HUES64 (cell line): Measurements from ENCODE around the gene TRAPPC8.
"Not testable (repeated sequence)": the region's sequence is repeated elsewhere in the genome, so short reads cannot be mapped to it uniquely, and the experiment has no call there.

ENCODE experiments used
- H3K27ac ChIP-seq: 2 replicates; pipeline ENCODE4 v1.7.0; 2013; ENCODE audit warnings: low read depth, low read length, inconsistent platforms
- H3K27me3 ChIP-seq: 2 replicates; pipeline ENCODE4 v1.6.1; 2013; ENCODE audit warnings: mild to moderate bottlenecking, low read length; ENCODE audit not compliant: insufficient read depth
- H3K36me3 ChIP-seq: 2 replicates; pipeline ENCODE4 v1.6.1; 2013; ENCODE audit warnings: mild to moderate bottlenecking, low read length; ENCODE audit not compliant: insufficient read depth
- H3K4me1 ChIP-seq: 2 replicates; pipeline ENCODE4 v1.6.1; 2013; ENCODE audit warnings: mild to moderate bottlenecking, low read length, moderate library complexity; ENCODE audit not compliant: insufficient read depth
- H3K4me3 ChIP-seq: 2 replicates; pipeline ENCODE4 v1.5.1; 2013; ENCODE audit warnings: mild to moderate bottlenecking, low read length, moderate library complexity
- H3K9ac ChIP-seq: 2 replicates; pipeline ENCODE4 v1.6.1; 2013; ENCODE audit warnings: mild to moderate bottlenecking, low read depth, low read length
- H3K9me3 ChIP-seq: 2 replicates; pipeline ENCODE4 v1.6.1; 2013; ENCODE audit warnings: low read depth, low read length; ENCODE audit not compliant: insufficient read depth
- WGBS: fragments of 150-250, 120-280 bp; methylation state at CpG from one replicate; pipeline ENCODE4 v1.1.7; 2013; ENCODE audit warnings: missing lambda C conversion rate; 5-methylcytosine and 5-hydroxymethylcytosine counted together

TRAPPC8 gene

DNA sequence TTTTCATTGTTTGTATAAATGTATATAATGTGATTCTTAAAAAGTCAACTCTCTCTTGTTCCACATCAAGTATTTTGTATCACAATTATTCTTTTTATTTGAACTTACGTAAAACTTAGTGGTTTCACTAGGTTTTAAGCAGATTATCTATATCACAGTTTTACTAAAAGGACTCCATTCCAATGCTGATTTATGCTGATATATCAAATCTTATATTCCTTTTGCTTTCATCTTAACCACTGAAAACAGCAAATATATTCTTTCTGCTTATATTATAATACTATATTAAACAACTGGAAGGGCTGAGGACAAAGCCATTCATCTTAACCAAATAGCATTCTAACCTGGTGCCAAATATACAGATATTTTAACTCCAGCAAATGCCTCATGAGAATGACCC is 24.2 kb downstream of the TRAPPC8 start:
- no peak overlapping the region for H3K4me3 ChIP-seq
- H3K4me1 ChIP-seq: no peaks in the 10 kb centered on the region
- H3K36me3 ChIP-seq: peaks cover 65% of the 10 kb centered on the region
- WGBS: 100% methylated on average over 1 of the region's 1 CpG
- no peaks in the 10 kb centered on the region for H3K9me3 ChIP-seq
- no peaks in the 10 kb centered on the region for H3K27me3 ChIP-seq
- H3K9ac ChIP-seq: no peak overlapping the region
- no peak overlapping the region for H3K27ac ChIP-seq

DNA sequence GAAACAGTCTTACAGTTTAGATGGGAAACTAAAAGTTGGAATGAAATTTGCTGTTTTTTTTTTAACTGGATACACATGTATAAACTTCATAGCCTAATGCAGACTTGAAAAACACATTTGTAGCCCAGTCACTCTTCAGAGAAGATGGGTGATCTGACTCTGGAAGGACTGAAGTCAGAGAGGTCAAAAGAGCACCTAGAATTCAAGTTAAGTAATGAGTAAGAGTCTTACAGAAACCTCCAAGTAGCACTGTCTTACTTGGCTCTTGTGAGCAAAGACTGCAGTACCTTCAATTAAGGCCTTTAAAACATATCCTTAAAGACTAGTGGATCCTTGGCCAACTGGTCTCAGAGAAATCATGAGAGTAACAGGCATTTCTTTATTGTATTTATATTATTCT is 41.9 kb downstream of the TRAPPC8 start:
- Histone ChIP-seq H3K9me3 (no peaks in the 10 kb centered on the region), H3K27ac (no peak overlapping the region), H3K4me1 (no peaks in the 10 kb centered on the region), H3K9ac (no peak overlapping the region), H3K4me3 (no peak overlapping the region), H3K36me3 (peaks cover 95% of the 10 kb centered on the region), H3K27me3 (no peaks in the 10 kb centered on the region)

DNA sequence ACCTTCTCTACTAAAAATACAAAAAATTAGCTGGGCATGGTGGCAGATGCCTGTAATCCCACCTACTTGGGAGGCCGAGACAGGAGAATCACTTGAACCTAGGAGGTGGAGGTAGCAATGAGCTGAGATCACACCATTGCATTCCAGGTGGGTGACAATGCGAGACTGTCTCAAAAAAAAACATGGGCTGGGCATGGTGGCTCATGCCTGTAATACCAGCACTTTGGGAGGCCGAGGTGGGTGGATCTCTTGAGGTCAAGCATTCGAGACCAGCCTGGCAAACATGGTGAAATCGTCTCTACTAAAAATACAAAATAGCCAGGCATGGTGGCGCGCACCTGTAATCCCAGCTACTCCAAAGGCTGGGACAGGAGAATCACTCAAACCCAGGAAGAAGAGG is 43.2 kb downstream of the TRAPPC8 start:
- not testable (repeated sequence) for H3K9me3 ChIP-seq, H3K27ac ChIP-seq, H3K9ac ChIP-seq, H3K4me1 ChIP-seq, H3K27me3 ChIP-seq, H3K4me3 ChIP-seq
- 95% methylated on average over 7 of the region's 7 CpGs for WGBS
- peaks cover 95% of the 10 kb centered on the region for H3K36me3 ChIP-seq

DNA sequence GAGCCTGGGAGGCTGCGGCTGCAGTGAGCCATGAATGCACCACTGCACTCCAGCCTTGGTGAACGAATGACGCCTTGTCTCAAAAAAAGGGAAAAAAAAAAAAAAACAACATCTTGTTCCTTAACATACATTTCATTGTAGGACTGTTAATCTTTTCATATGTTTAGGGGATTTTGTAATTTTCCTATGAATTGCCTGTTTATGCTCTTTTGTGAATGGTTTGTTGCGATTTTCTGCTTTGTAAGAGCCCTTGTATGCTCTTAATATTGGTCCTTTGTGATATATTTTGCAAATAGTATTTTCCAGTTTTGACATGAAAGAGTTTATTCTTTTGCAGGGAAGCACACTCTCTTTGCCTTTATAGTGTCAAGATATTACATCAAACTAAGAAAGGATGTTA is 50.0 kb downstream of the TRAPPC8 start:
- Histone ChIP-seq H3K27me3 (no peaks in the 10 kb centered on the region), H3K9me3 (no peaks in the 10 kb centered on the region), H3K4me1 (no peaks in the 10 kb centered on the region), H3K36me3 (peaks cover 94% of the 10 kb centered on the region), H3K4me3 (no peak overlapping the region), H3K27ac (no peak overlapping the region), H3K9ac (no peak overlapping the region)
- 90% methylated on average over 2 of the region's 4 CpGs for WGBS

DNA sequence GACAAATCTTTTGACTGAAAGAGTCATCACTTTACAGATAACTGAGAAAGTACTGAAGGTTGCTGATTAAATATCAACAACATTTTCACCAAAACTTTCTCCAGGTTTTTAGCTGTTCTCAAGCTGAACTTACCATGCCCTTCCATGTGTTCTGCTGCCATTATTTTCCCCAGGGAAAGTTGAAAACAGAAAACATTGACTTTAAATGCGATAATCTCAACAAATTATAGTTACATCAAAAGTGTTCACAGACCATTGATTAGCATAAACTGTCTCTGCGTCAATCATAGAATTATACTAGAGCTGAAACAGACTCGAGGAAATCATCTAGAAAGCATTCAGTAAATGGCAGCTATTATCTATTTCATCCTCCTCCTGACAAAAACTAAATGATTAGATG is 51.4 kb downstream of the TRAPPC8 start:
- no peak overlapping the region for H3K27ac ChIP-seq
- peaks cover 91% of the 10 kb centered on the region for H3K36me3 ChIP-seq
- no peaks in the 10 kb centered on the region for H3K27me3 ChIP-seq
- no peaks in the 10 kb centered on the region for H3K9me3 ChIP-seq
- no peaks in the 10 kb centered on the region for H3K4me1 ChIP-seq
- no peak overlapping the region for H3K9ac ChIP-seq
- WGBS: 96% methylated on average over 3 of the region's 3 CpGs
- H3K4me3 ChIP-seq: no peak overlapping the region

DNA sequence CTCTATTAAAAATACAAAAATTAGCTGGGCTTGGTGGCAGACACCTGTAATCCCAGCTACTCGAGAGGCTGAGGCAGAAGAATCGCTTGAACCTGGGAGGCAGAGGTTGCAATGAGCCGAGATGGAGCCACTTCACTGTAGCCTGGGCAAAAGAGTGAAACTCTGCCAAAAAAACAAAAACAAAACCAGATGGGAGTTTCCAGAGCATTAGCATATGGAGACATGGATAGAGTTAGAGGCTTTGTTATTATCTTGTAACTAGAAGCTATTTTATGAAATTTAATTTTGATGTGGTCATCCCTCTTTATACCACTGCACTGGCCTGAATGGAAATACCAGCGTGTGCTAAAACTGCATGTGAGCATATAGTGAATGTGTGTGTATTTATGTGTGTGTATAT is 58.9 kb downstream of the TRAPPC8 start:
- Histone ChIP-seq H3K27ac (no peak overlapping the region), H3K4me3 (no peak overlapping the region), H3K9me3 (peaks cover 5% of the 10 kb centered on the region; the same call in 1 of the 2 replicates), H3K4me1 (no peaks in the 10 kb centered on the region), H3K27me3 (no peaks in the 10 kb centered on the region), H3K9ac (no peak overlapping the region), H3K36me3 (peaks cover 63% of the 10 kb centered on the region)
- WGBS: 96% methylated on average over 4 of the region's 4 CpGs

DNA sequence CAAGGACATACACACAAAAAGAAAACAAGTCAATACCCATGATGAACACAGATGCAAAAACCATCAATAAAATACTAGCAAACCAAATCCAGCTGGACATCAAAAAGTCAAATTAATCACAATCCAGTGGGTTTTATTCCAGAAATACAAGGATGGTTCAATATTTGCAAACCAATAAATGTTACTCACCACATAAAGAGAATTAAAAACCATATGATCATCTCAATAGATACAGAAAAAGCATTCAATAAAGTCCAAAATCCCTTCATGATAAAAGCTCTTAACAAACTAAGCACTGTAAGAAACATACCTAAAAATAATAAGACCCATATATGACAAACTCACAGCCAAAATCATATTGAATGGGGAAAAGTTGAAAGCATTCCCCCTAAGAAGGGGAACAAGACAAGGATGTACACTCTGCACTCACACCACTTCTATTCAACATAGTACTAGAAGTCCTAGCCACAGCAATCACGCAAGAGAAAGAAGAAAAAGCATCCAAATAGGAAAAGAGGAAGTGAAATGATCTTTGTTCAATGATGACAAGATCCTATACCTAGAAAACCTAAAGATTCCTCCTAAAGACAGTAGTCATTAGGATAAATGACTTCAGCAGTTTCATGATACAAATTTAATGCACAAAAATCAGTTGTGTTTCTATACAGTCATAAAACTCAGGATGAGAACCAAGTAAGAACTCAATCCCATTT is 62.6 kb downstream of the TRAPPC8 start:
- no peak overlapping the region for H3K27ac ChIP-seq
- peaks cover 66% of the 10 kb centered on the region for H3K36me3 ChIP-seq
- no CpG with 5 or more reads among the region's 1 CpG for WGBS
- H3K4me1 ChIP-seq: no peaks in the 10 kb centered on the region
- H3K9me3 ChIP-seq: peaks cover 5% of the 10 kb centered on the region; the same call in 1 of the 2 replicates
- no peaks in the 10 kb centered on the region for H3K27me3 ChIP-seq
- H3K4me3 ChIP-seq: no peak overlapping the region
- H3K9ac ChIP-seq: no peak overlapping the region

DNA sequence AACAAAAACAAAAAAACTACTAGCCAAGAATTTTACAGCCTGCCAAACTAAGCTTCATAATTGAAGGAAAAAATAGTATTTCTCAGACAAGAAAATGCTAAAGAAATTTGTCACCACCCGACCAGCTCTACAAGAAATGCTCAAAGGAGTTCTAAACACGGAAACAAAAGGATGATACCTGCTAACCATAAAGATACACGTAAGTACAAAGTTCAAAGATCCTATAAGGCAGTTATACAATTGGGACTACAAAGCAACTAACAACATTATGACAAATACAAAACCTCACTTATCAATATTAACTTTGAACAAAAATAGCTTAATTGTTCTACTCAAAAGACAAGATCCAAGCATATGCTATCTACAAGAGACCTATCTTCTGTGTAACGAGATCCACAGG is 64.6 kb downstream of the TRAPPC8 start:
- H3K27ac ChIP-seq: no peak overlapping the region
- no peak overlapping the region for H3K4me3 ChIP-seq
- H3K36me3 ChIP-seq: peaks cover 71% of the 10 kb centered on the region
- H3K9ac ChIP-seq: no peak overlapping the region
- no peaks in the 10 kb centered on the region for H3K4me1 ChIP-seq
- H3K27me3 ChIP-seq: no peaks in the 10 kb centered on the region
- peaks cover 5% of the 10 kb centered on the region; the same call in 1 of the 2 replicates for H3K9me3 ChIP-seq
- WGBS: 96% methylated on average over 4 of the region's 4 CpGs

DNA sequence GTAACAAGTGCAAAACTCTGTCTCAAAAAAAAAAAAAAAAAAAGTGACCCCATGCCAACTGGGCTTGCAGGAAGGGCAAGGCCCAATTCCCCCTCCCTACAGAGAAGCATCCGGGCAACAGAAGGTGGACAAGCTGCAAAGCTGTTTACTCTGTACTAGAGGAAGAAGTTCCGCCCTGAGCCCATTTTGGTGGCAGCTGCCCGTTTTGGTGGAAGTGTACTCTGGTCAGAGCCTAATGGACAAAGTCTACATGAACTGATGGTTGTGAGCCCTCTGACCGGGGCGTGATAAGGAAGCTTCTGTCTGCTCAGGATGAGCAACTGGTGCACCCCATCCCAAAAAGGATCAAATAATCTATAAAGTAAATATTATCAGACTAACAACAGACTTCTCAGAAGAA is 65.0 kb downstream of the TRAPPC8 start:
- H3K27me3 ChIP-seq: no peaks in the 10 kb centered on the region
- no peak overlapping the region for H3K9ac ChIP-seq
- H3K4me1 ChIP-seq: no peaks in the 10 kb centered on the region
- 96% methylated on average over 5 of the region's 5 CpGs for WGBS
- H3K9me3 ChIP-seq: peaks cover 5% of the 10 kb centered on the region; the same call in 1 of the 2 replicates
- H3K4me3 ChIP-seq: no peak overlapping the region
- H3K27ac ChIP-seq: no peak overlapping the region
- peaks cover 71% of the 10 kb centered on the region for H3K36me3 ChIP-seq

DNA sequence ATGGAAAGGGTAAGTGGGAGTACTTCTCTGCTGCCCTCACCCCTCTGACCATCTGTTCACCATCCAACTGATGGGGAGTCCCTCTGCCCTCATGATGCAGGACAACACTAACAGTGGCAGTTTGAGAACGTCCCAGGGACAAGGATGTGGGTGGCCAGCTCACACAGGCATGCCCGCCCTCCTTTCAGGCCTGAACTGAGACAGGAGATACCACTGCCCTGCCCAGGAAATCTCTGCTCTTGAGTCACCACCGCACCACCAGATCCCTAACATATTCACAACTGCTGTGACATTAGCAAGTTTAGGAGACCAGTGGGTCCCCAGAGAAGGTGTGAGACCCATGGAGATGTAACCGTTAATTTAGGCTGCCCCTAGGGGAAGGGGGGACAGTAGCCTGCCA is 66.2 kb downstream of the TRAPPC8 start:
- WGBS: 81% methylated on average over 4 of the region's 4 CpGs
- Histone ChIP-seq H3K9ac (no peak overlapping the region; the same call in 1 of the 2 replicates), H3K4me1 (no peaks in the 10 kb centered on the region), H3K9me3 (peaks cover 5% of the 10 kb centered on the region; the same call in 1 of the 2 replicates), H3K27me3 (no peaks in the 10 kb centered on the region), H3K36me3 (peaks cover 72% of the 10 kb centered on the region), H3K27ac (no peak overlapping the region), H3K4me3 (no peak overlapping the region)

DNA sequence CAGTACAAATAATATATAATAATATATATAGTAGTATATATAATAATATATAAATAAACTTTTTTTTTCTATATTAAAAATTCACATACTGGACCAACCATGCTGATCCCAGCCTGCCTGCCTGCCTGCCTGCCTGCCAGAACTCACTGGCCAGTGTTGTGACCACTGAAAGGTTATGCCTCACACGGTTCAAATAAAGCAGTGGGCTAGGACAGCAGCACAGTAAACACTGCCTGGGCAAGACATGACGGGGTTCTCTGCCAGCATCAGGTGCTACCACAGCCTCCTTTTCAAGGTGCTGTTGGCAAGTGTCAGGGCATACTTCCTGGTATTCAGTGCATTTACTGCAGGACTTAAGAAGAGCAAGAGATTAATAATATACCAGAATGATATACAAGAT is 67.6 kb downstream of the TRAPPC8 start:
- Histone ChIP-seq H3K36me3 (peaks cover 77% of the 10 kb centered on the region), H3K9ac (no peak overlapping the region), H3K9me3 (peaks cover 2% of the 10 kb centered on the region; the same call in 1 of the 2 replicates), H3K27me3 (no peaks in the 10 kb centered on the region), H3K4me3 (no peak overlapping the region), H3K4me1 (no peaks in the 10 kb centered on the region), H3K27ac (no peak overlapping the region)
- 94% methylated on average over 2 of the region's 2 CpGs for WGBS

DNA sequence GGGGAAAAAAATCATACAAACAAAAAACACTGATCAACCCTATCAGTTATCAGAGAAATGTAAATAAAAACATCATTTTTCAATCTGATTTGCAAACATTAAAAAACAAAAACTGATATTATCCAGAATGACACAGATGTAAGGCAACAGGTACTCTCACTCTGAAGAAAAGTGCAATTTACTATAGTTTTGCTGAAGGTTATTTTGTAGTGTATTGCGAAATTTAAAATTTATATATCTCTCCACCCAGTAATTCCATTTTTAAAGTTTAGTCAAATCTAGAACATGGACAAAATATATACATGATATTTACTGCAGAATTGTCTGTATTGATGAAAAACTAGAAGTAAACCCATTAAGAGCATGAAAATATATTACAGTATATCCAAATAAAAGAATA is 79.8 kb downstream of the TRAPPC8 start:
- H3K9ac ChIP-seq: no peak overlapping the region
- no peaks in the 10 kb centered on the region for H3K4me1 ChIP-seq
- no peak overlapping the region for H3K4me3 ChIP-seq
- no peak overlapping the region for H3K27ac ChIP-seq
- no peaks in the 10 kb centered on the region for H3K27me3 ChIP-seq
- no peaks in the 10 kb centered on the region for H3K9me3 ChIP-seq
- WGBS: no CpG with 5 or more reads among the region's 1 CpG
- H3K36me3 ChIP-seq: peaks cover 89% of the 10 kb centered on the region
